Measurements from ENCODE around the gene IGSF23. TPM values are rescaled to one million over a fixed set of nuclear protein-coding genes. Genes with fewer than 3 reads are reported as not detected.
A peak's percentile ranks its signal among the peaks of the same experiment; 100 is the strongest.

IGSF23 gene
- total and polyA plus RNA-seq, 12 donors = 0.86 TPM; not detected in 11

- no peak for ATAC-seq
- 66 to 68% methylated on average over 3 of the region's 3 CpGs for WGBS, 2 donors
- DNase-seq = no peak
- Histone ChIP-seq H3K9me3 (no peaks in the 10 kb centered on the region), H3K27ac (no peak overlapping the region), H3K4me3 (no peak overlapping the region), H3K36me3 (no peaks in the 10 kb centered on the region), H3K4me1 (peaks cover 0 to 22% (median 13%) of the 10 kb centered on the region in 9 donors), H3K27me3 (no peaks in the 10 kb centered on the region)
- intact Hi-C loops (cut with DNase I) = loop anchor here in 3 of 10 donors (5.0 kb wide), 2 partner anchors 33 to 48 kb away; no protein-coding TSS in a partner anchor
- TF ChIP-seq CTCF (IDR thresholded peaks at IDR 0.05) = no peak
These were observed 27.2 kb downstream of the IGSF23 start for GRCh38 chr19:44640518-44640917.

DNA sequence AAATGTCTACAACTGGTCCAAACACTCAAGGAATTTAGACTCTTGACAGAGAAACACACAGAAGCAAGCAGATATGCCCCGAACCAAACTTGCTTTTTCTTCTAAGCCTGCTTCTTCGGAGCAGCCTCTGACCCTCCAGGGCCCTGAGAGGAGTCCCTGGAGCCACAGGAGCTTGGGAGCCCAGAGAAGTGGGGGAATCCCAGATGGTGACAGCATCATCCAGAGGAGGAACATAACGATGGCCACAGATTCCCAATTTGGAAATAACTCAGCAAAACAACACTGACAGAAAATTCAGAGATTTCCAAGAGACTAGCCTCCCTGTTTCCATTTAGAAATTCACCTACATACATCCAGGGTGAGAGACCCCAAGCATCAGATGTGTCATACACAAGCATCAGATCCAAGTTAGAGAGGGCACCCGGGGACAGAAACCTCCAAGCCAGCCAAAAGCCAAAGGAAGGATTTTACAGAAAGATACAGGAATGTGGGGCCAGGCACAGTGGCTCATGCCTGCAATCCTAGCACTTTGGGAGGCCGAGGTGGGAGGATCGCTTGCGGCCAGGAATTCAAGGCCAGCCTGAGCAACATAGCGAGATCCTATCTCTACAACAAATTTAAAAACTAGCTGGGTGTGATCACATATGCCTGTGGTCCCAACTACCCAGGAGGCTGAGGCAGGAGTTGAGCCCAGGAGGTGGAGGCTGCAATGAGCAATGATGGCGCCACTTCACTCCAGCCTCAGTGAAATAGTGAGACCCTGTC, 28.3 kb downstream of the IGSF23 start:
- TF ChIP-seq CTCF (IDR thresholded peaks at IDR 0.05) = no peak
- ATAC-seq (no peak), DNase-seq (no peak)
- Histone ChIP-seq H3K9me3 (no peaks in the 10 kb centered on the region), H3K4me3 (no peak overlapping the region), H3K36me3 (peaks cover 0 to 3% (median 0%) of the 10 kb centered on the region in 9 donors), H3K27ac (no peak overlapping the region), H3K4me1 (peaks cover 0 to 34% (median 21%) of the 10 kb centered on the region in 9 donors), H3K27me3 (no peaks in the 10 kb centered on the region)
- intact Hi-C loops (cut with DNase I) = loop anchor here in 3 of 10 donors (5.0 kb wide), 2 partner anchors 34 to 49 kb away; no protein-coding TSS in a partner anchor
- 87 to 91% methylated on average over 9 of the region's 9 CpGs for WGBS, 2 donors

- H3K27me3 ChIP-seq = no peaks in the 10 kb centered on the region
- H3K4me1 ChIP-seq = peaks cover 5 to 41% (median 28%) of the 10 kb centered on the region in 9 donors
- intact Hi-C loops (cut with DNase I) = loop anchor here in 3 of 10 donors (5.0 kb wide), 2 partner anchors 35 to 50 kb away; no protein-coding TSS in a partner anchor
- ATAC-seq = no peak
- no peak for DNase-seq
- WGBS, 2 donors = 39 to 42% methylated on average over 1 of the region's 1 CpG
- no peak overlapping the region for H3K27ac ChIP-seq
- no peak overlapping the region for H3K4me3 ChIP-seq
- H3K9me3 ChIP-seq = no peaks in the 10 kb centered on the region
- no peak for TF ChIP-seq CTCF (IDR thresholded peaks at IDR 0.05)
- peaks cover 0 to 6% (median 0%) of the 10 kb centered on the region in 9 donors for H3K36me3 ChIP-seq
These were observed 29.0 kb downstream of the IGSF23 start for GRCh38 chr19:44642377-44642776.

DNA sequence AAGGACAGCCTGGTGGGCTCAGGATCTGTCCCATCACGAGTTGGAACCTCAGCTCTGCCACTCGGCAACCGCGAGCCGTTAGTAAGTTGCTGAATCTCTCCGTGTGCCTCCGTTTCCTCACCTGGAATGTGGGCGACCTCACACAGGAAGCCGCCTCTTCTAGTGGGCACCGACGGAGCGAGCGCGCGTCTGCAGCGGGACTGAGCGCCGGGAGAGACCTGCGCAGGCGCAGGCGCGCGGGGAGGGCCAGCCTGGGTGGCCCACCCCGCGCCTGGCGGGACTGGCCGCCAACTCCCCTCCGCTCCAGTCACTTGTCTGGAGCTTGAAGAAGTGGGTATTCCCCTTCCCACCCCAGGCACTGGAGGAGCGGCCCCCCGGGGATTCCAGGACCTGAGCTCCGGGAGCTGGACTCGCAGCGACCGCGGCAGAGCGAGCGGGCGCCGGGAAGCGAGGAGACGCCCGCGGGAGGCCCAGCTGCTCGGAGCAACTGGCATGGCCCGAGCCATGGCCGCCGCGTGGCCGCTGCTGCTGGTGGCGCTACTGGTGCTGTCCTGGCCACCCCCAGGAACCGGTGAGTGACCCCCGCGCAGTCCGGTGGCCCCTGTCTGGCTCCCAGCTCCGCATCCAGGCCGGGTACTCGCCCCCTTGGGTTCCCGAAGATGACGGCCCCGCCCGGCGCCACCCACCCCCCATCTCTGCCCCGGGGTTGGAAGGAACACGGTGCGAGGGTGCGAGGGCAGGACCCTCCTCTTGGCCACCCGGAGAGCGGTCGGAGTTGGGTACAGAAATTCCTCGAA, 30.4 kb downstream of the IGSF23 start, which contains the start of gene PVR:
PVR (plus strand) TSS at position 306 of the 797 bp plus-strand sequence; CDS start at position 493, 187 bp downstream.
- Histone ChIP-seq H3K4me3 (peak within 1 kb of the TSS; percentile 69 to 96 (median 88)), H3K4me1 (peaks cover 6 to 55% (median 40%) of the 10 kb centered on the region in 9 donors), H3K27me3 (no peaks in the 10 kb centered on the region), H3K9me3 (no peaks in the 10 kb centered on the region), H3K36me3 (peaks cover 0 to 13% (median 0%) of the 10 kb centered on the region in 9 donors), H3K27ac (peak within 1 kb of the TSS; percentile 51 to 95 (median 91))
- intact Hi-C loops (cut with DNase I) = loop anchor here in 3 of 10 donors (5.0 kb wide), 2 partner anchors 37 to 52 kb away; no protein-coding TSS in a partner anchor
- ATAC-seq (peak; percentile 90 to 96 (median 93)), DNase-seq (peak; percentile 62 to 81)
- 0% methylated on average over 68 to 70 of the region's 70 CpGs for WGBS, 2 donors
- peak in 4 of 9 donors; percentile 7 to 30 (median 14) for TF ChIP-seq CTCF (IDR thresholded peaks at IDR 0.05)
